GM12891 (cell line): ENCODE data around the gene LHFPL6.
"Not testable (repeated sequence)": the region's sequence is repeated elsewhere in the genome, so short reads cannot be mapped to it uniquely, and the experiment has no call there.

Experiments used
- DNase-seq: peaks from one replicate; pipeline ENCODE4 v3.0.0; 2011; ENCODE audit warnings: low spot score; ENCODE audit not compliant: insufficient read length
- FAIRE-seq: peaks from 2 replicates; lab custom pipeline; 2011; peaks lifted over from hg19 to GRCh38; lab: Jason Lieb, UNC
- PAX5 ChIP-seq: IDR thresholded peaks from 2 replicates; pipeline ENCODE4 v1.6.1; 2011; ENCODE audit warnings: low read length, moderate library complexity, mild to moderate bottlenecking; ENCODE audit not compliant: insufficient read depth, severe bottlenecking
- POLR2A ChIP-seq: IDR thresholded peaks from 2 replicates; pipeline ENCODE4 v1.6.1; 2011; ENCODE audit warnings: low read depth, low read length, control low read depth
- POLR2AphosphoS5 ChIP-seq: IDR thresholded peaks from 2 replicates; pipeline ENCODE4 v1.6.1; 2011; ENCODE audit warnings: low read depth, low read length, control low read depth
- POU2F2 ChIP-seq: IDR thresholded peaks from 2 replicates; pipeline ENCODE4 v1.6.1; 2011; ENCODE audit warnings: low read depth, mild to moderate bottlenecking, control low read depth, low read length, moderate library complexity
- SPI1 ChIP-seq: IDR thresholded peaks from 2 replicates; pipeline ENCODE4 v1.6.1; 2011; ENCODE audit warnings: low read depth, low read length, control low read depth
- TAF1 ChIP-seq: IDR thresholded peaks from 2 replicates; pipeline ENCODE4 v1.6.1; 2011; ENCODE audit warnings: low read depth, low read length, control low read depth

The LHFPL6 gene

DNA sequence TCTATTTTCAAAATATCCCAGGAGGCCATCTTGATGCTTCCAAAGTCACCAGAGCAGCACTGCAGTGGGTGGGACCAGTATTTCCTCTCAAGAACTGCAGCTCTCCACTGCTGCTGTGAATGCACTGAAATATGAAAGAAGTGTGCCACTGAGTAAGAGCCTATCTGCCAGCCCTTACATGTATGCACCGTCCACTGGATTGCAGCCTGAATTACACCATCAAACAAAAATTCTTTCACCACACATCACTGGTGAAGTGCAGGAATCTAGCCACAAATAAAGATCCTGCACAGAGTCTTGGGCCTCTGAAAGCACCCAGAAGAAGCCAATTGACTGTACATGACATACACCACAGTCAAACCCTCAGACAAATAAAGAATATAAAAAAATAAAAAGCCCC lies 249.0 kb downstream of the LHFPL6 start:
- FAIRE-seq = no peak
- no peak for TF ChIP-seq POU2F2
- no peak for TF ChIP-seq PAX5
- no peak for TF ChIP-seq POLR2A
- no peak for TF ChIP-seq TAF1
- TF ChIP-seq POLR2AphosphoS5 = no peak
- DNase-seq = no peak

DNA sequence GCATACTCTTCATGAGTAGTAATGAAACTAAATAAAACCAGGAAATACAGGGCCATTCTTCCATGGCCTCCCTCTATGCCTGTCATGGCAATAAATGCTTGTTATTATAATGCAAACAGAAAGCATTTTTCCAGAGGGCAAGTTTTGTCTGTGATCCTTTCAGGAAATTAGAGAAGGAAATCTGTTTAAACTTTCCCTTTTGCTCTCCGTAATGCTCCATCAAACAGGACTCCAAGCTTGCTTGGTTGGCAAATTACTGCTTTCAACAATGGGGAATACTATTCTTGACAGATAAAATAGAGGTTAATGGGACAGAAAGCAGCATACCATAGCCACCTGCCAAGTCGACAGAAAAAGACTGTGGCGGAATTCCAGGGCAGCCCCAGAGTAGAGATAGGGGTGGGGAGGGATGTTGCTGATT lies 252.5 kb downstream of the LHFPL6 start:
- no peak for DNase-seq
- TF ChIP-seq SPI1 (no peak), TAF1 (no peak), POU2F2 (no peak), PAX5 (no peak), POLR2AphosphoS5 (no peak), POLR2A (no peak)

DNA sequence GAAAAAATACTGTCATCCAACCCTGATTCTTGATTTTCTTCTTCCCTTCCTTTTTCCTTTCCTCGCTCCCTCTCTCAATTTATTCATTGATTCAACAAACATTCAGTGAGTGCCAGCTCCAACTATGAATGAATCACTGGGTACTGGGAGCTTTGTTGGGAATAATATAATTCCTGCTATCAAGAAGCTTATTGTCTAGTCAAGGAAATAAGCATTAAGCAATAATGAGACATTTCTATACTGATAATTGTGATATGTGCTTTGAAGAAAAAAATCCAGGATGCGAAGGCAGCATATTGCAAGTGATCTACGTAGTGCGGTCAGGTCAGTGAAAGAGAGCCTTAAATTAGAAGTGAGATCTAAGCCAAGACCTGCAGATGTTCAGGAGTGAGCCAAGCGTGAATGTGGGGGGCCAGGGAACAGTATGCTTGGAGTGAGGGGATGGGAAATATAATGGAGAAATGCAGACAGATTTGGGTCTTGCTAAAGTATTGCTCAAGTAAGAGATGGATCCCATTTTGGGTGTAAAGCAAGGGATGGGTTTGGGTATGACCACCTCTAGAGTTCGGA lies 253.5 kb downstream of the LHFPL6 start:
- FAIRE-seq = no peak

More for the DNA sequence above, 252.5 kb downstream of the LHFPL6 start:
- FAIRE-seq = no peak

DNA sequence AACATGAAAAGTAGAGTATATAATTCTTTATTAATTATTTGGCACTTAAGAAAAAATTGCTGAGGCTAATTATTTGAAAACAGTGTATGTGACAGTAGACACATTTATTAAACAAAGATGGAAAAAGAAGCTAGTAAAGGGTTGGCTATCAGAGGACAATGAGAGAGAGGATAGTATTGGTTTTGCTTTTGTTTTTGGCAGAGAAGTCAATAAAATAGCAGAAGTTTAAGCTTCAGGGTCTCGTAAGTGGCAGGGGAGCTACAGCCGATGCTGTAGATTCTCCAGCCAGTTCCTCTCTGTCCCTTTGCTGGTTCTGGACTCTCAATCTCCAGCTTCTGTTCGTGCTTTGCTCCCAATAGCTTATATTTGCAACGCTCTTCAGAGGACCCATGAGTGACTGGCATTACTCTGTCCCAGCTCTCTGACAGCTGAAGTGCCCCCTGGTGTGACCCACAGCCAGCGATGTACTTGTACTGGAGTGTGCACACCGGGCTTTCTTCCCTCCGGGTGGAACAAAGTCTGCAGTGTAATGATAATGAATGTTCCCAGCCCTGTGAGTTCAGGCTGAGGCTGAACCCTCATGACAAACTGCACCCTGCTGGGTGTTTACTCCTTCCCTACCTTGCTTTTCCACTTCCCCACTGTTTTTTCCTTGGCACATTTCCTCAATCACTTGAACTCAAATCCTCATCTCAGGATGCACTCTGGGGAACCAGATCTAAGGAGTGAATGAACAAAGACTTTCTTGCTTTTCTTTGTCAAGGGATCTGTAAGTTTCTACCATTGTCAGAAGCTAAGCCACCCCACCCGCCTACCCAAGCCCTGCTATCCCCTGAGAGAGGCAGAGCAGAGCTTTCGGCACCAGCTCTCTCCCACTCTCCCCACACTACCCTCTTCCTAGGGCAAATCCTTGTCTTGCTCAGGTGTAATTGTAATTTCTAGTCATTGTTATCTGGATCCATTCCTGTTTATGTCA lies 254.8 kb downstream of the LHFPL6 start:
- TF ChIP-seq PAX5 (no peak), SPI1 (no peak), POU2F2 (no peak), POLR2A (no peak), TAF1 (no peak), POLR2AphosphoS5 (no peak)
- FAIRE-seq (no peak), DNase-seq (no peak)

More for the DNA sequence above, 253.5 kb downstream of the LHFPL6 start:
- TF ChIP-seq POU2F2 = no peak
- no peak for TF ChIP-seq PAX5
- no peak for TF ChIP-seq SPI1
- TF ChIP-seq POLR2A = no peak
- no peak for TF ChIP-seq POLR2AphosphoS5
- no peak for TF ChIP-seq TAF1
- DNase-seq = no peak

DNA sequence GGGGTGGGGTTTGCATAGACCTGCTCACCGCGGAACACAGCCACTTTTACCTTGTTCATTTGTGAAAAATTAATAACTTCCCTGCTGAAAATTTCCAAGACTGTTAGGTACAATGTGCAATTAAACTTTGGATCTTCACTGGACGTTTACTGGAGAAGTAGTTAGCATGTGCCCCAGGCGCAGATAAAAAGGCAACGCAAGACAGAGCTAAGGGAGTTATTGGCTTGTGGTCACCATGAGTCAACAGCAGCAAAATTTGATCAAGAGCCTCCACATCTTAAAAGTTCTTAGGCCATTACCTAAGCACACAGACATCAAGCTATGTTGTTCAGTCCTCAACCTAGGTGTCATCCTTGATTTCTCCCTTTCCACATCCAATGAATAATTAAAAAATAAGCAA lies 257.0 kb downstream of the LHFPL6 start:
- no peak for TF ChIP-seq PAX5
- FAIRE-seq (no peak), DNase-seq (no peak)

DNA sequence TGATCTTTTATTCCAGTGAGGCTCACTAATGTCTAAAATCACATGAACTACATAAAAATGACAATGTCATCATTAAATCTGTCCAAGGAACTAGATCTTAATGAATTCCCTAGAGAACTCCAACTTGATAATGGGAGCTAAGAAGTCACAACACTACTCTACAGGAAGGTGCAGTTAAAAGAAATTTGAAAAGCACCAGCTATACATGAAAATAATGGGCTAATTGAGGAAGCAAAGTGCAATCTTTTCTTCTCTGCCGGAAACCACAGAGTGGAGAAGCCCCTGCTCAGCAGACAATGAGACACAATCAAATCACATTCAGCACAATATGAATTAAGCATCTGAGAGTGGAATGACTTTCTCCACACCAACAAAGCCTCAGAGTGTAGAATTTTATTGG lies 261.7 kb downstream of the LHFPL6 start:
- DNase-seq (no peak), FAIRE-seq (no peak)
- TF ChIP-seq TAF1 (no peak), POLR2AphosphoS5 (no peak), SPI1 (no peak), PAX5 (no peak), POU2F2 (no peak), POLR2A (no peak)

DNA sequence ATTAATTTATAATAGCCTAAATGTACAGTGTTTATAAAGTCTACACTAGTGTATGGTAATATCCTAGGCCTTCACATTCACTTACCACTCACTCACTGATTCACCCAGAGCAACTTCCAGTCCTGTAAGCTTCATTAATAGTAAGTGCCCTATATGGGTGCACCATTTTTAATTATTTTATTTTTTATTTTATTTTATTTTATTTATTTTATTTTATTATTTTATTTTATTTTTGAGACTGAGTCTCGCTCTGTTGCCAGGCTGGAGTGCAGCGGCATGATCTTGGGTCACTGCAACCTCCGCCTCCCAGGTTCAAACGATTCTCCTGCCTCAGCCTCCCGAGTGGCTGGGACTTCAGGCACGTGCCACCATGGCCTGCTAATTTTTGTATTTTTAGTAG lies 264.9 kb downstream of the LHFPL6 start:
- FAIRE-seq, DNase-seq: not testable (repeated sequence)

DNA sequence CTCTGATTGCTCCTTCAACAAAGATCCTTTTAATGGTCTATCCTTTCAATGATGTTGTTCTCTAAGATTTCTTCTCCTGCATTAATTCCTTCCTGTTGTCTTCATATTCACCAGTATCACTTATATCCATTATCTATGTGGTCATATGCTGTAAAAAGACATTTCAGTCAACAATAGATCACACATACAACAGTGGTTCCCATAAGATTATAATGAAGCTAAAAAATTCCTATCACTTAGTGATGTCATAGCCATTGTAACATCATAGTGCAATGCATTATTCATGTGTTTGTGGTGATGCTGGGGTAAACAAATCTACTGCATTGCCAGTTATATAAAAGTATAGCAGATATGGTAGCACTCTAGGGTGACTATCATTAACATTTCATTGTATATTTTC lies 266.1 kb downstream of the LHFPL6 start:
- FAIRE-seq (no peak), DNase-seq (no peak)
- TF ChIP-seq SPI1 = no peak
- no peak for TF ChIP-seq POLR2AphosphoS5
- TF ChIP-seq PAX5 = no peak
- no peak for TF ChIP-seq POLR2A
- no peak for TF ChIP-seq TAF1
- no peak for TF ChIP-seq POU2F2

DNA sequence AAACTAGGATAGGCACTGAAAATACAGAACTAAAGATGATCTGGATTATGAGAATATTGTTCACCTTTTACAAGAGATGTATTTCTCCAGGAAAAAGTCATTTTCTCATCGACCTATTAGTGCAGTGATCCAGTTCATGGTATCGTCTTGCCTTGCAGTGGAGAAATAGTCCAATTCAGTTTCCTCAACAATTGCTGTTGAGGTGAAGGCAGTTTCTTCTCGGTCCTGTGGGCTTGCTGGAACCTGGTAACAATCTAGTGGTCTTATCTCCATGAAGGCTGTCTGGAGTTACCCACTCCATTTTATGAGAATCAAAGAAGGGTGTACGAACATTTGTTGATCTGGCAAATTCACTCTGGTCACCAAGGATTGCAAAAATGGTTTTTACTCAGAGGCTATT lies 266.8 kb downstream of the LHFPL6 start:
- FAIRE-seq = no peak
- no peak for TF ChIP-seq POLR2AphosphoS5
- no peak for TF ChIP-seq TAF1
- TF ChIP-seq PAX5 = no peak
- no peak for TF ChIP-seq POLR2A
- no peak for TF ChIP-seq SPI1
- no peak for TF ChIP-seq POU2F2
- DNase-seq = no peak

DNA sequence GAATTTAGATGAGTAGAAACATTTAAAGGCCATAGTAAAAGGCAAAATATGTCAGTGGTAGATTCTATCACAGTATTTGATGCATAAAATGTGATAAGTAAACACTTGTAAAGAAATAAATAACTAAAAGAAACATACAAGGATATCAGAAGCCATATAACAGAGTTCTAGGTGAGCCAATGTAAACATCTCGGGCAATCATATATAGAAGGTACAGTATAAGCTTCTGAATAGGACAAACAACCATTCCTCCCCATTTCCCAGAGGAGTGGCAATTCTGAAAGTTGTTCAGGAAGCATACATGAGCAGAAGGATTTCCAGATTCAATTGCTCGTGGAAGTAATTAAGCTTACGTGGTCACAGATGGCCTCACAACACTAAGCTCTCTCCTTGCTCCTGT lies 267.3 kb downstream of the LHFPL6 start:
- DNase-seq (no peak), FAIRE-seq (no peak)
- TF ChIP-seq POU2F2 = no peak
- no peak for TF ChIP-seq SPI1
- TF ChIP-seq TAF1 = no peak
- TF ChIP-seq POLR2A = no peak
- TF ChIP-seq POLR2AphosphoS5 = no peak
- no peak for TF ChIP-seq PAX5
